ENCODE measurements around the gene SLC7A10.
"Not testable (repeated sequence)": the region's sequence is repeated elsewhere in the genome, so short reads cannot be mapped to it uniquely, and the experiment has no call there.

SLC7A10 gene

GRCh38 chr19:33238481-33239149, 13.0 kb upstream of the SLC7A10 start:
- DNase-seq (ENCODE audit: low read depth), result no peak

- no peak for DNase-seq (ENCODE audit: low read depth)
Observed at GRCh38 chr19:33236696-33237390, 11.2 kb upstream of the SLC7A10 start.

GRCh38 chr19:33235996-33236350, 10.3 kb upstream of the SLC7A10 start:
- no peak for DNase-seq (ENCODE audit: low read depth)

- peak; percentile 59 for DNase-seq (ENCODE audit: low read depth)
Observed at GRCh38 chr19:33235269-33235995, 9.8 kb upstream of the SLC7A10 start.

GRCh38 chr19:33234736-33235135, 9.1 kb upstream of the SLC7A10 start:
- DNase-seq (ENCODE audit: low read depth), result no peak

- no peak for DNase-seq (ENCODE audit: low read depth)
Observed at GRCh38 chr19:33234092-33234491, 8.4 kb upstream of the SLC7A10 start.

- DNase-seq (ENCODE audit: low read depth), result no peak
Observed at GRCh38 chr19:33233056-33233873, 7.6 kb upstream of the SLC7A10 start.

GRCh38 chr19:33232656-33233055, 7.0 kb upstream of the SLC7A10 start:
- DNase-seq (ENCODE audit: low read depth), result no peak

GRCh38 chr19:33231511-33231910, 5.9 kb upstream of the SLC7A10 start:
- no peak for DNase-seq (ENCODE audit: low read depth)

GRCh38 chr19:33229962-33230361, 4.3 kb upstream of the SLC7A10 start:
- no peak for DNase-seq (ENCODE audit: low read depth)

- DNase-seq (ENCODE audit: low read depth), result no peak
Observed at GRCh38 chr19:33227870-33228599, 2.4 kb upstream of the SLC7A10 start.

GRCh38 chr19:33227242-33227650, 1.6 kb upstream of the SLC7A10 start:
- no peak for DNase-seq (ENCODE audit: low read depth)

- DNase-seq (ENCODE audit: low read depth), result no peak
Observed at GRCh38 chr19:33226550-33227241, 1.0 kb upstream of the SLC7A10 start.

GRCh38 chr19:33224694-33225457, 774 bp downstream of the SLC7A10 start:
- no peak for DNase-seq (ENCODE audit: low read depth)

- not testable (repeated sequence) for DNase-seq (ENCODE audit: low read depth)
Observed at GRCh38 chr19:33222255-33222654, 3.4 kb downstream of the SLC7A10 start.

GRCh38 chr19:33221638-33222037, 4.0 kb downstream of the SLC7A10 start:
- DNase-seq (ENCODE audit: low read depth), result no peak

- DNase-seq (ENCODE audit: low read depth), result no peak
Observed at GRCh38 chr19:33220735-33221134, 4.9 kb downstream of the SLC7A10 start.

- DNase-seq (ENCODE audit: low read depth), result no peak
Observed at GRCh38 chr19:33220115-33220514, 5.5 kb downstream of the SLC7A10 start.

- no peak for DNase-seq (ENCODE audit: low read depth)
Observed at GRCh38 chr19:33219261-33219815, 6.3 kb downstream of the SLC7A10 start.

GRCh38 chr19:33217881-33218280, 7.8 kb downstream of the SLC7A10 start:
- no peak for DNase-seq (ENCODE audit: low read depth)

All from activated T-cell treated with anti-CD3 and anti-CD28 coated beads for 48 hours (primary cell).